ENCODE data around the gene RAD51AP1.

DNA sequence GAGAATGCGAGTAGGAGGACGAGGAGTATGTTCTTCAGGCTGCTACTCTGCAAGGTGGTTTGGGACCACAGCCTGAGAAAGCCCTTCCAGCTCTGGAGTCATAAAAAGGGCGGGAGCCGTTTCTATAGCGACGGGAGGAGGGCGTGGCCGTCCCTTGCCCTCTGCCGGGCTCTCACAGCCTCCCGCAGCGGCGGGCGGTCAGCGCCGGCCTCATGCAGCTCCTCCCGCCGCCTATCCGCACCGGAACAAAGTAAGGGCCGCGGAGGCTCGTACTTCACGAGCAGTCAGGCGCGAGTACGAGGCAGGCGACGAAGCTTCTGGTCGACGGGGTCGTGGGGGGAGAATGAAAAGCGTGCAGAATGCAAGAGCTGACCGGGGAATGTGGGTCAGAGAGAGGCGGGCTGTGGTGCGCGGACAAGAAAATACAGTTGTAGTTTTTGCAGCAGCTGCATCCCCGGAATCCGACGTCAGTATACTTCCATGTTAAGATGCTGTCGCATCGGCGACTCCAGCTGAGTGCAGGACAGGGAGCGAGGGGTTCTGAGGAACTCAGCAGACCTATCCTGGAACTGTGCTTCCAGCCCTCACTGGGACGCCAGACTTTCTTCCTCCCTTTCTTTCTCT lies 23.5 kb downstream of the RAD51AP1 start, which contains the start of gene DYRK4:
- TF ChIP-seq, protein P1, sequence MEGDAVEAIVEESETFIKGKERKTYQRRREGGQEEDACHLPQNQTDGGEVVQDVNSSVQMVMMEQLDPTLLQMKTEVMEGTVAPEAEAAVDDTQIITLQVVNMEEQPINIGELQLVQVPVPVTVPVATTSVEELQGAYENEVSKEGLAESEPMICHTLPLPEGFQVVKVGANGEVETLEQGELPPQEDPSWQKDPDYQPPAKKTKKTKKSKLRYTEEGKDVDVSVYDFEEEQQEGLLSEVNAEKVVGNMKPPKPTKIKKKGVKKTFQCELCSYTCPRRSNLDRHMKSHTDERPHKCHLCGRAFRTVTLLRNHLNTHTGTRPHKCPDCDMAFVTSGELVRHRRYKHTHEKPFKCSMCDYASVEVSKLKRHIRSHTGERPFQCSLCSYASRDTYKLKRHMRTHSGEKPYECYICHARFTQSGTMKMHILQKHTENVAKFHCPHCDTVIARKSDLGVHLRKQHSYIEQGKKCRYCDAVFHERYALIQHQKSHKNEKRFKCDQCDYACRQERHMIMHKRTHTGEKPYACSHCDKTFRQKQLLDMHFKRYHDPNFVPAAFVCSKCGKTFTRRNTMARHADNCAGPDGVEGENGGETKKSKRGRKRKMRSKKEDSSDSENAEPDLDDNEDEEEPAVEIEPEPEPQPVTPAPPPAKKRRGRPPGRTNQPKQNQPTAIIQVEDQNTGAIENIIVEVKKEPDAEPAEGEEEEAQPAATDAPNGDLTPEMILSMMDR (IDR thresholded peaks at IDR 0.05 in 8 of 11, conservative IDR thresholded peaks at IDR 0.05 in 3 of 11) = no peak
- TF ChIP-seq POLR2A (IDR thresholded peaks at IDR 0.05) (no peak), POLR2AphosphoS5 (IDR thresholded peaks at IDR 0.05) (peak; percentile 31 to 81 (median 74))
